Skin of body (tissue), 2 donors: ENCODE data around the gene POLR3F. TPM values are rescaled to one million over a fixed set of nuclear protein-coding genes. Genes with fewer than 3 reads are reported as not detected.
"Not testable (repeated sequence)": the region's sequence is repeated elsewhere in the genome, so short reads cannot be mapped to it uniquely, and the experiment has no call there.

Experiments
- DNase-seq: peaks from one replicate; lab custom pipeline; 2025; lab: John Stamatoyannopoulos, UW
- total RNA-seq: library from RNA; depleted of rRNA; stranded (reverse); fragments of >200 nt; gene quantifications from one replicate; pipeline ENCODE4 v1.2.3, GENCODE V29; 2014

The POLR3F gene
- 11.8 TPM for total RNA-seq

GRCh38 chr20:18466894-18467730 is at the start of gene POLR3F, which contains the start of gene DZANK1:
TSS of gene POLR3F (plus strand) at chr20:18467390. CDS start at chr20:18467507, 117 bp downstream.
TSS of gene DZANK1 (minus strand) at chr20:18467030. CDS start at chr20:18465358, 1,672 bp downstream.
- DNase-seq, result peak; percentile 99

GRCh38 chr20:18421608-18422007 is 45.6 kb upstream of the POLR3F start:
- no peak for DNase-seq

GRCh38 chr20:18427214-18427613 is 40.0 kb upstream of the POLR3F start:
- DNase-seq, result no peak

- DNase-seq, result no peak
Observed at GRCh38 chr20:18428490-18429173, 38.6 kb upstream of the POLR3F start.

GRCh38 chr20:18430172-18430826 is 36.9 kb upstream of the POLR3F start:
- DNase-seq, result no peak

- no peak for DNase-seq
Observed at GRCh38 chr20:18431206-18431605, 36.0 kb upstream of the POLR3F start.

GRCh38 chr20:18436847-18437246 is 30.3 kb upstream of the POLR3F start:
- DNase-seq, result no peak

- no peak for DNase-seq
Observed at GRCh38 chr20:18440403-18440802, 26.8 kb upstream of the POLR3F start.

GRCh38 chr20:18443886-18444285 is 23.3 kb upstream of the POLR3F start:
- no peak for DNase-seq

- DNase-seq, result no peak
Observed at GRCh38 chr20:18456600-18456999, 10.6 kb upstream of the POLR3F start.

GRCh38 chr20:18465536-18466200 is 1.5 kb upstream of the POLR3F start:
- no peak for DNase-seq

GRCh38 chr20:18466574-18466893 is 656 bp upstream of the POLR3F start:
- peak; percentile 85 for DNase-seq

- DNase-seq, result no peak
Observed at GRCh38 chr20:18477218-18477617, 10.0 kb downstream of the POLR3F start.

GRCh38 chr20:18477821-18478220 is 10.6 kb downstream of the POLR3F start:
- no peak for DNase-seq

GRCh38 chr20:18481596-18481995 is 14.4 kb downstream of the POLR3F start:
- DNase-seq, result no peak

GRCh38 chr20:18488301-18488700 is 21.1 kb downstream of the POLR3F start:
- DNase-seq, result no peak

- DNase-seq, result no peak
Observed at GRCh38 chr20:18496042-18496441, 28.9 kb downstream of the POLR3F start.

- DNase-seq, result peak; percentile 73
Observed at GRCh38 chr20:18496740-18497592, 29.8 kb downstream of the POLR3F start, which contains the start of gene RBBP9. TSS of gene RBBP9 (minus strand) at chr20:18497225. CDS start at chr20:18497167, 58 bp downstream.

- DNase-seq, result no peak
Observed at GRCh38 chr20:18497603-18498002, 30.4 kb downstream of the POLR3F start.

GRCh38 chr20:18501672-18502071 is 34.5 kb downstream of the POLR3F start:
- not testable (repeated sequence) for DNase-seq
